Calu3 (cell line): Measurements from ENCODE around the gene CHST3. TPM values are rescaled to one million over a fixed set of nuclear protein-coding genes. Genes with fewer than 3 reads are reported as not detected.

Experiments used
- BruUV-seq: library from RNA; stranded (reverse); fragments of 400-500 nt; replicated peaks from 2 replicates; lab custom pipeline; 2021; lab: Mats Ljungman, UMichigan
- CTCF ChIA-PET: fragments of 300-600 bp; sonication (Branson Sonifier 250); formaldehyde crosslinking; loops from one replicate; lab custom pipeline; 2022; ENCODE audit warnings: antibody characterized with exemption; lab: Charles Lee
- DNase-seq: peaks from one replicate; pipeline ENCODE4 v3.0.0; 2022
- H3K27ac Mint-ChIP-seq: one replicate; pipeline ENCODE4 v1.8.0; 2022; ENCODE audit warnings: mixed read lengths; ENCODE audit not compliant: unreplicated experiment
- H3K27me3 Mint-ChIP-seq: one replicate; pipeline ENCODE4 v1.8.0; 2022; ENCODE audit warnings: mixed read lengths; ENCODE audit not compliant: unreplicated experiment
- H3K36me3 Mint-ChIP-seq: one replicate; pipeline ENCODE4 v1.8.0; 2022; ENCODE audit warnings: mild to moderate bottlenecking, moderate library complexity, mixed read lengths; ENCODE audit not compliant: insufficient read depth, unreplicated experiment
- H3K4me1 Mint-ChIP-seq: one replicate; pipeline ENCODE4 v1.8.0; 2022; ENCODE audit warnings: mild to moderate bottlenecking, low read depth, mixed read lengths; ENCODE audit not compliant: unreplicated experiment
- H3K4me3 Mint-ChIP-seq: one replicate; pipeline ENCODE4 v1.8.0; 2022; ENCODE audit warnings: mild to moderate bottlenecking, low read depth, moderate library complexity, mixed read lengths; ENCODE audit not compliant: unreplicated experiment
- H3K9me3 Mint-ChIP-seq: one replicate; pipeline ENCODE4 v1.8.0; 2022; ENCODE audit warnings: low read depth, mixed read lengths; ENCODE audit not compliant: unreplicated experiment
- CTCF ChIP-seq: fragments of 200-600 bp; IDR thresholded peaks from one replicate; pipeline ENCODE4 v1.8.0; 2022; ENCODE audit warnings: antibody characterized with exemption; ENCODE audit not compliant: unreplicated experiment
- intact Hi-C: fragments of 100-400 bp; cut with micrococcal nuclease; formaldehyde crosslinking; loops from one replicate; pipeline ENCODE4 v1.10.0; 2022; ENCODE audit not compliant: unreplicated experiment
- total RNA-seq: library from RNA; stranded (reverse); gene quantifications from 2 replicates; pipeline ENCODE4 v1.2.3, GENCODE V29; 2022

Gene CHST3
- total RNA-seq, 1 experiment from 2014 or later: 32.4 TPM

GRCh38 chr10:72001033-72001395 is 36.8 kb downstream of the CHST3 start:
- Mint-ChIP-seq H3K4me3 (no peak overlapping the region), H3K27ac (no peak overlapping the region), H3K27me3 (no peaks in the 10 kb centered on the region), H3K4me1 (peaks cover 50% of the 10 kb centered on the region), H3K36me3 (no peaks in the 10 kb centered on the region), H3K9me3 (no peaks in the 10 kb centered on the region)
- CTCF ChIA-PET: interaction anchor here (0.9 kb wide), 1 partner anchor 48 kb away, joined by 4 read pairs; no protein-coding TSS in a partner anchor
- no peak for DNase-seq
- intact Hi-C loops: no loop called here
- TF ChIP-seq CTCF: no peak
- BruUV-seq: no TSS peak

- Mint-ChIP-seq H3K36me3 (peaks cover 1% of the 10 kb centered on the region), H3K27ac (no peak overlapping the region), H3K27me3 (no peaks in the 10 kb centered on the region), H3K4me1 (peaks cover 34% of the 10 kb centered on the region), H3K9me3 (no peaks in the 10 kb centered on the region), H3K4me3 (no peak overlapping the region)
- BruUV-seq: no TSS peak
- DNase-seq: no peak
- intact Hi-C loops: no loop called here
- TF ChIP-seq CTCF: no peak
- CTCF ChIA-PET: interaction anchor here (0.7 to 1.4 kb wide), 3 partner anchors 13 to 25 kb away, joined by 3 to 5 read pairs (median 3); no protein-coding TSS in a partner anchor
Measured at GRCh38 chr10:72002354-72003295, 38.4 kb downstream of the CHST3 start.

GRCh38 chr10:72006026-72006425 is 41.8 kb downstream of the CHST3 start:
- no TSS peak for BruUV-seq
- Mint-ChIP-seq H3K36me3 (peaks cover 13% of the 10 kb centered on the region), H3K27ac (no peak overlapping the region), H3K4me1 (peaks cover 2% of the 10 kb centered on the region), H3K9me3 (no peaks in the 10 kb centered on the region), H3K4me3 (no peak overlapping the region), H3K27me3 (no peaks in the 10 kb centered on the region)
- intact Hi-C loops: no loop called here
- CTCF ChIA-PET: no interaction called here
- TF ChIP-seq CTCF: no peak
- no peak for DNase-seq

- no peak for TF ChIP-seq CTCF
- CTCF ChIA-PET: no interaction called here
- intact Hi-C loops: no loop called here
- no peaks in the 10 kb centered on the region for H3K9me3 Mint-ChIP-seq
- no TSS peak for BruUV-seq
- H3K4me3 Mint-ChIP-seq: no peak overlapping the region
- H3K36me3 Mint-ChIP-seq: peaks cover 13% of the 10 kb centered on the region
- no peaks in the 10 kb centered on the region for H3K27me3 Mint-ChIP-seq
- no peak for DNase-seq
- H3K4me1 Mint-ChIP-seq: no peaks in the 10 kb centered on the region
- H3K27ac Mint-ChIP-seq: no peak overlapping the region
Measured at GRCh38 chr10:72007246-72007892, 43.2 kb downstream of the CHST3 start.
